ENCODE measurements around the gene RPH3AL.
A peak's percentile ranks its signal among the peaks of the same experiment; 100 is the strongest.

- TF ChIP-seq CTCF (IDR thresholded peaks at IDR 0.05) = peak; percentile 37 to 62 (median 47)
- no peak for TF ChIP-seq POLR2A (IDR thresholded peaks at IDR 0.05)
Measured at GRCh38 chr17:164303-165235, 188.0 kb downstream of the RPH3AL start.

Data from testis (tissue), 2 donors.